ENCODE measurements around the gene NXF1.
"Not testable (repeated sequence)": the region's sequence is repeated elsewhere in the genome, so short reads cannot be mapped to it uniquely, and the experiment has no call there.

The NXF1 gene

GRCh38 chr11:62805076-62805892 lies at the start of gene NXF1:
Gene NXF1, minus strand, starts transcription at chr11:62805440. Its CDS starts 84 bp downstream, at chr11:62805356.
- peak; percentile 83 to 90 for DNase-seq

DNA sequence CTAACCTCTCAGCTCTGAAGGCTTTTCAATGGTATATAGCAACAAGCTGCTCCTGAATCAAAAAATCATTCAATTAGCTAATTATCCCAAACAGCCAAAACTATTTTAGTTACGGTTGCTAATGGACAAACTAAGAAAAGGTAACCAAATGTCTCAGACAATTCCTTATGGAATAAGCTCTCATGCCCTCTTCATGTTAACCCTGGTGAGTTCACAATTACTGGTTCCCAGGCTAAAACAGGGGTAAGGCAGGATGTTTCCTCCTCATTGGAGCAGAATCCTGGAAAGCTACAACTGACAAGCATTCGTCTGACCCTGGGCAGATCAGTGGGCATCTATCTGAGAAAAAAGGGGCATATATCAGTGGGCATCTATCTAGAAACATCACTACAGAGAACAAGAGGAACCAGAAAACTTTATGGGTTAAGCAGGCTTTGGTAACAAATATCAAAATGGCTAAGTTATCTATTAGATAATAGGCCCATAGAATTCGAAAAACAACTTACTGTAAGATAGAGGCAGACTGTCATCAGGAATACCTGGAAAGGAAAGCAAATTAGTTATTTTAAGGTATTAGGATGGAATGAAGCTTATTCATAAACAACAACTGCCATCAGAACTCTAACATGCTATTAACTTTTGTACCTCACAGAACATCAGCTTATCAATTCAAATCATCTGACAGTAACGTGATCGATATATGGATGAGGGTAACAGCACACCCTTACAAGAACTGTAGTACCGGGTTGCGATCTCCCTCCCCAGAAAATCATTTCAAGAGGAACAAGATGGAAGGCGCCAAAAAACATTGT lies 49.0 kb upstream of the NXF1 start:
- DNase-seq, result no peak

DNA sequence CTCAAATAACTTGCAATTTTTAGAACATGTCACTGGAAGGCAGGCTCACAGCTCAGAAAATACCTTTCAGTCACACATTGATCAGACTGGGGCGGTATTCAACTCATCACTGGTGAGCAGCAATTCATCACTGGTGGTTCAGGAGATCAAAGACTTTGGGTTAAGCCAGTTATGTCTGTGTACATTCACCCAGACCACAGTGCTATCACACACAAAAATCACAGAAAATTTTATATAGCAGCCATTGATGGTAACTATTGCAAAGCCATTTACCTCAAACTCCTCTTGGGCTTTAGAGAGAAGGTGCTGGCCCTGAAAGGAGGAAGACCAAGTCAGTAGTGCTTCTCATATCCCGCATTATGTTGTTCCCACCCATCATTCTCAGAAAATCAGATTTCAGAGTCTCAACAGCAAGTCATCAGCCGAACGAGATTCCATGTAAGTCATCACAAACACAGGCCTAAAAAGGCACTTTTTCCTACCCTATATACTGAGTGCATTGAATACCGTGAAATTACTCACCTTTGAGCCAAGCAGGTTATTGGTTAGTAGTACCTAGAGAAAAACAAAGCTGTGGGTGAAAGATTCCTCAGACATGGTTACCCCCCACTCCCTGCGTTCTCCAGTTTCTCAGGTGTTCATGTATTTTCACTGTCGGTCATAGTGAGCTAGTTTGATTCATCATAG lies 48.2 kb upstream of the NXF1 start:
- DNase-seq, result no peak

- DNase-seq, result no peak
Observed at GRCh38 chr11:62852523-62853188, 47.4 kb upstream of the NXF1 start.

- no peak for DNase-seq
Observed at GRCh38 chr11:62851807-62852522, 46.7 kb upstream of the NXF1 start.

GRCh38 chr11:62850911-62851806 lies 45.9 kb upstream of the NXF1 start:
- DNase-seq, result peak in 1 of 2 experiments; percentile 22

- DNase-seq, result no peak
Observed at GRCh38 chr11:62847767-62848314, 42.6 kb upstream of the NXF1 start.

- no peak for DNase-seq
Observed at GRCh38 chr11:62846177-62846576, 40.9 kb upstream of the NXF1 start.

DNA sequence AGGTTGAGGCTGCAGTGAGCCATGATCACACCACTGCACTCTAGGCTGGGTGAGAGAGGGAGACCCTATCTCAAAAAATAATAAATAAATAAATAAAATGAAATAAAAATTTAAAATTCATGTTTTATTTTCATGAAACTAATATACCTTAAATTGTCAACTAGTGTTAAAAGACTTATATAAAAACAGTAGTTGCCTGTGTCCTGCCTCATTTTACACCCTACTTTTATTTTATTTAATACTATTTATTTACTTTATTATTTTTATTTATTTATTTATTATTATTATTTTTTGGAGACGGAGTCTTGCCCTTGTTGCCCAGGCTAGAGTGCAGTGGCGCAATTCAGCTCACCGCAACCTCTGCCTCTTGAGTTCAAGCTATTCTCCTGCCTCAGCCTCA lies 38.9 kb upstream of the NXF1 start:
- DNase-seq, result no peak

DNA sequence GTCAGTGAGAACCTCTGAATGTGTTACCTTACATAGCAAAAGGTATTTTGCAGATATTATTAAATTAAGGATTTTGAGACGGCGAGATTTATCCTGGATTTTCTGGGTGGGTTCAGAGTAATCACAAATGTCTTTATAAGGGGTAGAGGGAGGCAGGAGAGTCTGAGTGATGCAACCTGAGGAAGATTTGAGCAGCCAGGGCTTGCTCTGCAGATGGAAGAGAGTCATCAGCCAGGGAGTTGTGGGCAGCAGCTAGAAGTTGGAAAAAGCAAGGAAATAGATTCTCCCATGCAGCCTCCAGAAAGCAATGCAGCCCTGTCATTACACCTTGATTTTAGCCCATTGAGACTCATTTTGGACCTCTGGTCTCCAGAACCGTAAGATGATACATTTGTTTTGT lies 38.2 kb upstream of the NXF1 start:
- no peak for DNase-seq

- DNase-seq, result not testable (repeated sequence)
Observed at GRCh38 chr11:62842891-62843290, 37.7 kb upstream of the NXF1 start.

- DNase-seq, result peak; percentile 62 to 64
Observed at GRCh38 chr11:62842171-62842741, 37.0 kb upstream of the NXF1 start.

GRCh38 chr11:62841361-62842170 lies 36.3 kb upstream of the NXF1 start:
- peak; percentile 97 to 99 for DNase-seq

GRCh38 chr11:62840721-62841360 lies 35.6 kb upstream of the NXF1 start:
- peak; percentile 80 to 87 for DNase-seq

- DNase-seq, result peak; percentile 86 to 89
Observed at GRCh38 chr11:62839050-62839945, 34.1 kb upstream of the NXF1 start, which contains the start of gene WDR74. Gene WDR74, minus strand, starts transcription at chr11:62839590. Its CDS starts 20 bp downstream, at chr11:62839570.

DNA sequence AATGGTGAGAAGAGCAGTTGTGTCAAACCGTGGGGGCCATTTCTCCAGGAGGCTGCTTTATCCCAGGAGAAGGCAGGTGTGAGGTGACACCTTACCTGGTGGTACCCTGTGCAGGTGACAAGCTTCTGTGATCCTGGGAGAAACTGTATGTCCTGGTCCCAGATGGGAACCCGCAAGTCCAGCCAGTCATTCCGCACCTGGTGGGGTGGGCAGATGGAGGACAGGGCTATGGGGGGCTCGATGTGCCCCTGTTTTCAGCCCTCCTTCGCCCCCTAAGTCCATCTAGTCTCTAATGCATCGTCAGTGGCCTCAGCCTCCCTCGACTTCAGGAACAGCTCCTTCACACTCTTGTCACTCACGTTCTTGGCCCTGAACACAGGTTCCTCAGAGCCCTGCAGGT lies 30.1 kb upstream of the NXF1 start:
- no peak for DNase-seq

Measured in SHP77 (cell line).